ENCODE data around the gene VWA8.

The VWA8 gene

GRCh38 chr13:41674246-41674645 lies 286.7 kb downstream of the VWA8 start:
- no peaks in the 10 kb centered on the region for H3K27me3 ChIP-seq
- H3K9me3 ChIP-seq, result no peaks in the 10 kb centered on the region
- no peak for TF ChIP-seq CTCF (IDR thresholded peaks at IDR 0.05)
- no peak for DNase-seq
- intact Hi-C loops (cut with DNase I; ENCODE audit: low total_unique reads), result no loop called here
- H3K27ac ChIP-seq, result no peak overlapping the region
- peaks cover 0 to 10% (median 0%) of the 10 kb centered on the region in 3 donors for H3K36me3 ChIP-seq
- H3K4me1 ChIP-seq, result peaks cover 0 to 16% (median 9%) of the 10 kb centered on the region in 4 donors
- no peak overlapping the region for H3K4me3 ChIP-seq

GRCh38 chr13:41673640-41674039 lies 287.3 kb downstream of the VWA8 start:
- no peak overlapping the region for H3K4me3 ChIP-seq
- H3K4me1 ChIP-seq, result peaks cover 0 to 10% (median 5%) of the 10 kb centered on the region in 4 donors
- intact Hi-C loops (cut with DNase I; ENCODE audit: low total_unique reads), result no loop called here
- TF ChIP-seq CTCF (IDR thresholded peaks at IDR 0.05), result no peak
- no peaks in the 10 kb centered on the region for H3K9me3 ChIP-seq
- no peak overlapping the region for H3K27ac ChIP-seq
- H3K36me3 ChIP-seq, result peaks cover 0 to 10% (median 0%) of the 10 kb centered on the region in 3 donors
- DNase-seq, result no peak
- no peaks in the 10 kb centered on the region for H3K27me3 ChIP-seq

- Histone ChIP-seq H3K4me3 (no peak overlapping the region), H3K36me3 (peaks cover 0 to 10% (median 0%) of the 10 kb centered on the region in 3 donors), H3K27ac (no peak overlapping the region), H3K9me3 (no peaks in the 10 kb centered on the region), H3K27me3 (no peaks in the 10 kb centered on the region), H3K4me1 (no peaks in the 10 kb centered on the region)
- no peak for TF ChIP-seq CTCF (IDR thresholded peaks at IDR 0.05)
- intact Hi-C loops (cut with DNase I; ENCODE audit: low total_unique reads), result no loop called here
- DNase-seq, result no peak
These were observed 290.0 kb downstream of the VWA8 start for GRCh38 chr13:41670873-41671443.

- H3K9me3 ChIP-seq, result no peaks in the 10 kb centered on the region
- no peaks in the 10 kb centered on the region for H3K4me1 ChIP-seq
- intact Hi-C loops (cut with DNase I; ENCODE audit: low total_unique reads), result loop anchor here (10.0 kb wide), 1 partner anchor 377 kb away; the partner anchor contains the start of gene DGKH
- H3K27ac ChIP-seq, result no peak overlapping the region
- no peak overlapping the region for H3K4me3 ChIP-seq
- peak; percentile 57 to 70 for DNase-seq
- TF ChIP-seq CTCF (IDR thresholded peaks at IDR 0.05), result peak; percentile 76 to 90
- H3K27me3 ChIP-seq, result no peaks in the 10 kb centered on the region
- peaks cover 0 to 10% (median 0%) of the 10 kb centered on the region in 3 donors for H3K36me3 ChIP-seq
These were observed 292.7 kb downstream of the VWA8 start for GRCh38 chr13:41668130-41668757.

- DNase-seq, result no peak
- H3K4me1 ChIP-seq, result no peaks in the 10 kb centered on the region
- intact Hi-C loops (cut with DNase I; ENCODE audit: low total_unique reads), result loop anchor here (10.0 kb wide), 1 partner anchor 378 kb away; the partner anchor contains the start of gene DGKH
- H3K4me3 ChIP-seq, result no peak overlapping the region
- H3K27me3 ChIP-seq, result no peaks in the 10 kb centered on the region
- no peaks in the 10 kb centered on the region for H3K9me3 ChIP-seq
- TF ChIP-seq CTCF (IDR thresholded peaks at IDR 0.05), result no peak
- peaks cover 0 to 10% (median 0%) of the 10 kb centered on the region in 3 donors for H3K36me3 ChIP-seq
- H3K27ac ChIP-seq, result no peak overlapping the region
These were observed 294.3 kb downstream of the VWA8 start for GRCh38 chr13:41666644-41667043.

All from tibial artery (tissue), 4 donors.